Mammary epithelial cell (primary cell): ENCODE results near the gene NMRAL1.

Source experiments
- EZH2 ChIP-seq: IDR thresholded peaks from 2 replicates; pipeline ENCODE4 v1.6.1; 2012; ENCODE audit warnings: low read length, inconsistent platforms, borderline replicate concordance
- TF ChIP-seq, protein P1 (sequence below), 2 donors: IDR thresholded peaks in 1 of 2; conservative IDR thresholded peaks in 1 of 2; 2 replicates each; pipeline ENCODE4 v1.5.1; 2011 to 2012; ENCODE audit warnings: inconsistent platforms in 2 of 2, low read length in 2 of 2, mild to moderate bottlenecking in 2 of 2, control low read depth in 1 of 2, low read depth in 1 of 2; ENCODE audit not compliant: insufficient read depth in 1 of 2; ENCODE audit errors: extremely low read depth in 1 of 2

DNA sequence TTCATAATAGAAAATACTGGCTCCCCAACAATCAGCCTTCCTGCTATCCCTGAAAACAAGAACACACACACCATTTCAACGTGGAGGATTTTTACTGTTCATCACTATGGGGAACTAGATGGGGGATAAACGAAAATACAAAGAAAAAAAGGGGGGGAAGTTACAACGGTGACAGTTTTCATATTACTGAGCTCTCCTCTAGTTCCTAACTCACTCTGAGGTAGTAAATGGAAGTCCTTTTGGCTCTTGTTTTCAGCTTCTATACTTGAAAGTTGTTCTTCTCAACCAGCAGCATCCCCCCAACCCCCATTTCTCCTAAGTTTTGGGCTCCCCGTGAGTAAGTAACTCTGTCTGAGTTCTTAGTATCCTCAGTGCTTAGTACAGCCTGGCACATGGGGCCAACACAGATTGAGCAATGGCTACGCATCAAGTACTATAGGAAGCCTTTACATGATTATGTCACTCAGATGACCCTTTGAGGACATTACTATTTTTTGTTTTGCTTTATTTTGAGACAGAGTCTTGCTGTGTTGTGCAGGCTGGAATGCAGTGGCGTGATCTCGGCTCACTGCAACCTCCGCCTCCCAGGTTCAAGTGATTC lies 53.8 kb downstream of the NMRAL1 start:
- TF ChIP-seq, protein P1, sequence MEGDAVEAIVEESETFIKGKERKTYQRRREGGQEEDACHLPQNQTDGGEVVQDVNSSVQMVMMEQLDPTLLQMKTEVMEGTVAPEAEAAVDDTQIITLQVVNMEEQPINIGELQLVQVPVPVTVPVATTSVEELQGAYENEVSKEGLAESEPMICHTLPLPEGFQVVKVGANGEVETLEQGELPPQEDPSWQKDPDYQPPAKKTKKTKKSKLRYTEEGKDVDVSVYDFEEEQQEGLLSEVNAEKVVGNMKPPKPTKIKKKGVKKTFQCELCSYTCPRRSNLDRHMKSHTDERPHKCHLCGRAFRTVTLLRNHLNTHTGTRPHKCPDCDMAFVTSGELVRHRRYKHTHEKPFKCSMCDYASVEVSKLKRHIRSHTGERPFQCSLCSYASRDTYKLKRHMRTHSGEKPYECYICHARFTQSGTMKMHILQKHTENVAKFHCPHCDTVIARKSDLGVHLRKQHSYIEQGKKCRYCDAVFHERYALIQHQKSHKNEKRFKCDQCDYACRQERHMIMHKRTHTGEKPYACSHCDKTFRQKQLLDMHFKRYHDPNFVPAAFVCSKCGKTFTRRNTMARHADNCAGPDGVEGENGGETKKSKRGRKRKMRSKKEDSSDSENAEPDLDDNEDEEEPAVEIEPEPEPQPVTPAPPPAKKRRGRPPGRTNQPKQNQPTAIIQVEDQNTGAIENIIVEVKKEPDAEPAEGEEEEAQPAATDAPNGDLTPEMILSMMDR (conservative IDR thresholded peaks at IDR 0.05 in 1 of 2, IDR thresholded peaks at IDR 0.05 in 1 of 2; ENCODE audit: extremely low read depth in 1 of 2, insufficient read depth in 1 of 2, low read depth in 1 of 2, low read length in 2 of 2): no peak
- no peak for TF ChIP-seq EZH2
